Type B pancreatic cell (in vitro differentiated cells): ENCODE measurements around the gene HSPA1L. TPM values are rescaled to one million over a fixed set of nuclear protein-coding genes. Genes with fewer than 3 reads are reported as not detected.
"Not testable (repeated sequence)": the region's sequence is repeated elsewhere in the genome, so short reads cannot be mapped to it uniquely, and the experiment has no call there.

Source experiments
- DNase-seq: peaks from one replicate; pipeline ENCODE4 v3.0.0; 2021; ENCODE audit warnings: mixed read lengths; ENCODE audit not compliant: unreplicated experiment; ENCODE audit errors: extremely low spot score
- H3K27ac Mint-ChIP-seq: 2 replicates; pipeline ENCODE4 v1.8.0; 2021; ENCODE audit warnings: mild to moderate bottlenecking, mixed read lengths
- H3K27me3 Mint-ChIP-seq: 2 replicates; pipeline ENCODE4 v1.8.0; 2021; ENCODE audit warnings: mixed read lengths
- H3K36me3 Mint-ChIP-seq: 2 replicates; pipeline ENCODE4 v1.8.0; 2021; ENCODE audit warnings: mixed read lengths
- H3K4me1 Mint-ChIP-seq: one replicate; pipeline ENCODE4 v1.8.0; 2021; ENCODE audit warnings: mixed read lengths; ENCODE audit not compliant: unreplicated experiment
- H3K4me3 Mint-ChIP-seq: 2 replicates; pipeline ENCODE4 v1.8.0; 2021; ENCODE audit warnings: mild to moderate bottlenecking, mixed read lengths
- H3K9me3 Mint-ChIP-seq: 2 replicates; pipeline ENCODE4 v1.8.0; 2021; ENCODE audit warnings: mixed read lengths
- CTCF ChIP-seq: fragments of 200-600 bp; sonication (generic); conservative IDR thresholded peaks from 2 replicates; pipeline ENCODE4 v1.5.0; 2021; ENCODE audit warnings: antibody characterized with exemption, mild to moderate bottlenecking
- total RNA-seq: library from RNA; stranded (reverse); gene quantifications from 2 replicates; pipeline ENCODE4 v1.2.1, GENCODE V29; 2021; ENCODE audit warnings: low replicate concordance

HSPA1L gene
- total RNA-seq, 1 donor from 2014 or later = 1.8 TPM

DNA sequence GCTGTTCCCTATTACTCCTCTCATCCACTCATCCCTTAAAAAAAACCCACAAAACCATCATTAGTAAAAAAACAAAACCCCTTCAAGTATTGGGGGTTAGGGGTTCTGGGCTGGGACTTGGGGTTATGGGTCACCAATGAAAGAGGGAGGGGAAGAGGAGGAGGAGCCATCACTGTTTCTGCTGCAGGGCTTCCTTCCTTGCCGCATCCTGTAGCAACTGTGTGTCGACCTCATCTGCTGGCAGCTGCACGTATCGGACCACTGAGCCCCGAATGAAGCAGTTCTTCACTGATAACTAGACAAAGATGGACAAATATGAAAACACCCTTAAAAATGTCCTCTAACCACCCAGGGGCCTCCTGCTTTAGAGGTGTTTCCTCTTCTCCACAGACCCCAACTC, 17.5 kb downstream of the HSPA1L start:
- H3K27ac Mint-ChIP-seq = peak overlapping the region; percentile 55
- H3K9me3 Mint-ChIP-seq = no peaks in the 10 kb centered on the region
- no peak for TF ChIP-seq CTCF
- peaks cover 9% of the 10 kb centered on the region for H3K4me1 Mint-ChIP-seq
- no peak for DNase-seq
- peak overlapping the region; percentile 41 for H3K4me3 Mint-ChIP-seq
- H3K27me3 Mint-ChIP-seq = no peaks in the 10 kb centered on the region
- H3K36me3 Mint-ChIP-seq = peaks cover 3% of the 10 kb centered on the region

GRCh38 chr6:31796993-31797385, 18.1 kb downstream of the HSPA1L start:
- peaks cover 9% of the 10 kb centered on the region for H3K4me1 Mint-ChIP-seq
- no peaks in the 10 kb centered on the region for H3K9me3 Mint-ChIP-seq
- no peak for TF ChIP-seq CTCF
- peak overlapping the region; percentile 15 for H3K4me3 Mint-ChIP-seq
- DNase-seq = no peak
- H3K27me3 Mint-ChIP-seq = no peaks in the 10 kb centered on the region
- peaks cover 3% of the 10 kb centered on the region for H3K36me3 Mint-ChIP-seq
- H3K27ac Mint-ChIP-seq = peak overlapping the region; percentile 20

DNA sequence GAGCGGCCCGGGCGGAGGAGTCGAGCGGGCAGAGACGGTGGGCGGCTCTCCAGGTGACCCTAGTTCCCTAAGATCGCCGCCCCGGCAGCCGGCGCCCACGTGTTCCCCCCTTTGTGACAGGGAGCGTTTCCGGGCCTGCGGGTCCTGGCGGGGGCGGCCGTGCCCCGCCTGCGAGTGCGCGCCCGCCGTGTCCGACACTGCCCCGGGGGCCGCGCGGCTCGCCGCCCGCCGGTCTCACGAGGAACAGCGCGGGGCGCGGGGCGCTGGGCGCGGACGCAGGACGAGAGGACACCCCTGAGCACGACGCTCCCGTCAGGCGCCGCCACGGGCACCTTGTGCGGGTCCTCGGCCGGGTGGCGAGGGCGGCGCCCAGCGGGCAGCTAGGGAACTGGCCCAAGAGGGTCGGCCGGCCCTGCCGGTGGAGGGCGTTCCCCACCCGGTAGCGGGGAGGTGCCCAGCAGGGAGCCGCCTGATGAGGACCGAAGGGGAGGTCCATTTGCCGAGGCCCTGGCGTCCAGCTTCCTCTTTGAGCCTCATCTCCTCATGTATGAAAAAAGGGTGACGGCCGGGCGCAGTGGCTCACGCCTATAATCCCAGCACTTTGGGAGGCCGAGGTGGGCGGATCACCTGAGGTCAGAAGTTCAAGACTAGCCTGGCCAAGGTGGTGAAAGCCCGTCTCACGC, 19.3 kb downstream of the HSPA1L start, which contains the start of gene VARS1:
Gene VARS1 (minus strand): TSS at position 137 of the 683 bp plus-strand sequence. CDS start 535 bp downstream, outside the sequence.
- TF ChIP-seq CTCF = peak; percentile 86
- Mint-ChIP-seq H3K27ac (peak within 1 kb of the TSS; percentile 99), H3K27me3 (no peaks in the 10 kb centered on the region), H3K36me3 (peaks cover 5% of the 10 kb centered on the region), H3K4me3 (peak within 1 kb of the TSS; percentile 99), H3K9me3 (no peaks in the 10 kb centered on the region), H3K4me1 (peaks cover 15% of the 10 kb centered on the region)
- DNase-seq = peak; percentile 95

DNA sequence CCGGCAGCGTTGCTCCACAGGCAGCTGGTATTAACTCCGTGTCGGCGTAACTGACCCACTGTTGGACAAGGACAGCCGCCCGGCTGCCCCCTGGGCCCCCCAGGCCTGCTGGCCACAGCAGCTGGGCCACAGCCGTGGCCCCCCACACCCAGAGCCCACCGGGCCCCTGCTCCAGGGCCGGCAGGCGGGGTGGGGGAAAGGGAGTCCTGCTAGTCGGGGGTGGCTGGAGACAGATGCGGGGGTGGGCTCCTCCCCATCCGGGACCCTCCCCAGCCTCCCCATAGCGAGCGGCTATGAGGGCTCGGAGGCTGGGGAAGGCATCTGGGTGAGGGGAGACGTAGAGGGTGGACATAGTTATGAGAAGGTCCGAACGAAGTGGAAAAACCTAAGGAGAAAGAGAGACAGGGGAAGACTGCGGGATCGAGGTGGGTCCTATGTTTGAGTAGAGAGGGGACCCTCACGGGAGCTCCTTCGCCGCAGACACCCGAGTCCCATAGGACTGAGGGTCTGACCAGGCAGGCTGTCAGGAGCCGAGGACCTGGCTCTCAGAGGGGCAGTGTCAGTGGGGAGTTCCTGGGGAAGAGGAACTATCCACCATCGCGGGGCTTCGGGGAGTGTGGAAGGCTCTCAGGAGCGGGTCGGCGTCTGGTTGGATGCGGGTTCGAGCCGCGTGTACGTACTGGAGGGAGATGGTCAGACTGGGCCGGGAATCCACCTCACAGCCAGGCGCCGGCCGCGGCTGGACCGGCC, 20.0 kb downstream of the HSPA1L start:
- TF ChIP-seq CTCF = no peak
- Mint-ChIP-seq H3K9me3 (no peaks in the 10 kb centered on the region), H3K4me1 (peaks cover 15% of the 10 kb centered on the region), H3K27me3 (no peaks in the 10 kb centered on the region), H3K27ac (peak overlapping the region; percentile 99), H3K36me3 (peaks cover 8% of the 10 kb centered on the region), H3K4me3 (peak overlapping the region; percentile 99)
- DNase-seq = no peak

DNA sequence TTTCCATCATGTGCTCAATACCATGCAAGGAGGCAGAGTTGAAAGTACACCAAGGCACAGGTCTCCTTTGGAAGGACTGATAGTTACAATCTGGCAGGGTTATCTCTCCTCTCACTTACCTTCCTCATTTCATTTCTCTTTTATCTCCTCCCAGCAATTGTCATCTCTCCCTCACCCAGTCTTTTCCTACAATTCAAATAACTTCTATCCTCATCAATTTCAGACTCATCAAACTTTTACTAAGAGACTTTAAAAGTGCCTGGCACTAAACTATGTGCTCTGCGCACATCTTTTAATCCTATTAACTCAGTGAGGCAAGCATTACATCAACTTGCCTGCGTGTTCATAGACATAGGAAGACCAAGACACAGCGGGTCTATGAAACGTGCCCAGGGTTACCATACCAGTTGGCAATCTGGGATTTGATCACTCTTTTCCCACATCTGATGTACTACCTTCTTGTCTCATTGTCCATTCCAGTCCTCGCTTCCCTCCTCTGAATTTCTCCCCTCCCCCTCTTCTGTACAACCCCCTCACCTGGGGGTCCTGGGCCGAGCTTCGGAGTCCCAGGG, 20.7 kb downstream of the HSPA1L start:
- H3K9me3 Mint-ChIP-seq = no peaks in the 10 kb centered on the region
- no peaks in the 10 kb centered on the region for H3K27me3 Mint-ChIP-seq
- H3K27ac Mint-ChIP-seq = peak overlapping the region; percentile 70
- peaks cover 8% of the 10 kb centered on the region for H3K36me3 Mint-ChIP-seq
- peak overlapping the region; percentile 84 for H3K4me3 Mint-ChIP-seq
- TF ChIP-seq CTCF = no peak
- no peak for DNase-seq
- H3K4me1 Mint-ChIP-seq = peaks cover 15% of the 10 kb centered on the region

DNA sequence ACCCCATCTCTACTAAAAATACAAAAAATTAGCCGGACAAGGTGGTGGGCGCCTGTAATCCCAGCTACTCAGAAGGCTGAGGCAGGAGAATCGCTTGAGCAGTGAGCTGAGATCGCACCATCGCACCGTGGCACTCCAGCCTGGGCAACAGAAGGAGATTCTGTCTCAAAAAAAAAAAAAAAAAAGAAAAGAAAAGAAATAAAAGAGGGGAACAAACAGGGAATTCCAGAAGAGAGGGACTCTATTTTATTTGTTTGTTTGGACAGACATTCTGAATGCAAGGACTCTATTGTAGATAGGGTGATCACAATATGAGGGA, 21.2 kb downstream of the HSPA1L start:
- H3K27me3 Mint-ChIP-seq, DNase-seq, H3K36me3 Mint-ChIP-seq, H3K9me3 Mint-ChIP-seq: not testable (repeated sequence)
- peak overlapping the region; percentile 70 for H3K27ac Mint-ChIP-seq
- H3K4me1 Mint-ChIP-seq = peaks cover 15% of the 10 kb centered on the region
- H3K4me3 Mint-ChIP-seq = peak overlapping the region; percentile 84
